Measurements from ENCODE around the gene DOCK8. TPM values are rescaled to one million over a fixed set of nuclear protein-coding genes. Genes with fewer than 3 reads are reported as not detected.

DOCK8 gene
- total and polyA plus RNA-seq, 2 of the 13 experiments (the other 11 are each of a cell fraction or from before 2014, with no cell fraction given): 0.28 to 0.38 TPM

DNA sequence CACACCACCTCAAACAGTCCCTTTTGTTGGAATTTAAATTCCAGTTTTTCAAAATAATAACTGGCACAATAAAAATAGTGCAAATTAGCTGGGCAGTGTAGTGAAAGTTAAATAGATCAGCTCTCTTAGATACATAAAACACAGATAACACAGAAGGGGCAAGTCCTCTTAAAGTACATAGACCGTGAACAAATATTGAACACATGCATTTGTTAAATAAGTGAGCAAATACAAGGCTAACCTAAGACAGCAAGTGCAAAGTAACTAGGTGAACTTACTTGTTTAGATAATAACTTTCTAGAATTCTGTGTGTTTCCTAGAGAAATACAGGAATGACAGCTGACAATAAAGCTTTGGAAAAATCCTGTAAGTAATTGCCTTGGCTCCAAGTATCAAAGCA is 280.1 kb downstream of the DOCK8 start (continued):
- TF ChIP-seq, protein P1, sequence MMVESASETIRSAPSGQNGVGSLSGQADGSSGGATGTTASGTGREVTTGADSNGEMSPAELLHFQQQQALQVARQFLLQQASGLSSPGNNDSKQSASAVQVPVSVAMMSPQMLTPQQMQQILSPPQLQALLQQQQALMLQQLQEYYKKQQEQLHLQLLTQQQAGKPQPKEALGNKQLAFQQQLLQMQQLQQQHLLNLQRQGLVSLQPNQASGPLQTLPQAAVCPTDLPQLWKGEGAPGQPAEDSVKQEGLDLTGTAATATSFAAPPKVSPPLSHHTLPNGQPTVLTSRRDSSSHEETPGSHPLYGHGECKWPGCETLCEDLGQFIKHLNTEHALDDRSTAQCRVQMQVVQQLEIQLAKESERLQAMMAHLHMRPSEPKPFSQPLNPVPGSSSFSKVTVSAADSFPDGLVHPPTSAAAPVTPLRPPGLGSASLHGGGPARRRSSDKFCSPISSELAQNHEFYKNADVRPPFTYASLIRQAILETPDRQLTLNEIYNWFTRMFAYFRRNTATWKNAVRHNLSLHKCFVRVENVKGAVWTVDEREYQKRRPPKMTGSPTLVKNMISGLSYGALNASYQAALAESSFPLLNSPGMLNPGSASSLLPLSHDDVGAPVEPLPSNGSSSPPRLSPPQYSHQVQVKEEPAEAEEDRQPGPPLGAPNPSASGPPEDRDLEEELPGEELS (CRISPR knock-in tag; IDR thresholded peaks at IDR 0.05): peak; percentile 48; the same call in 1 of the 2 replicates
- TF ChIP-seq RAD51 (IDR thresholded peaks at IDR 0.05; ENCODE audit: borderline replicate concordance): no peak
- TF ChIP-seq, protein P2, sequence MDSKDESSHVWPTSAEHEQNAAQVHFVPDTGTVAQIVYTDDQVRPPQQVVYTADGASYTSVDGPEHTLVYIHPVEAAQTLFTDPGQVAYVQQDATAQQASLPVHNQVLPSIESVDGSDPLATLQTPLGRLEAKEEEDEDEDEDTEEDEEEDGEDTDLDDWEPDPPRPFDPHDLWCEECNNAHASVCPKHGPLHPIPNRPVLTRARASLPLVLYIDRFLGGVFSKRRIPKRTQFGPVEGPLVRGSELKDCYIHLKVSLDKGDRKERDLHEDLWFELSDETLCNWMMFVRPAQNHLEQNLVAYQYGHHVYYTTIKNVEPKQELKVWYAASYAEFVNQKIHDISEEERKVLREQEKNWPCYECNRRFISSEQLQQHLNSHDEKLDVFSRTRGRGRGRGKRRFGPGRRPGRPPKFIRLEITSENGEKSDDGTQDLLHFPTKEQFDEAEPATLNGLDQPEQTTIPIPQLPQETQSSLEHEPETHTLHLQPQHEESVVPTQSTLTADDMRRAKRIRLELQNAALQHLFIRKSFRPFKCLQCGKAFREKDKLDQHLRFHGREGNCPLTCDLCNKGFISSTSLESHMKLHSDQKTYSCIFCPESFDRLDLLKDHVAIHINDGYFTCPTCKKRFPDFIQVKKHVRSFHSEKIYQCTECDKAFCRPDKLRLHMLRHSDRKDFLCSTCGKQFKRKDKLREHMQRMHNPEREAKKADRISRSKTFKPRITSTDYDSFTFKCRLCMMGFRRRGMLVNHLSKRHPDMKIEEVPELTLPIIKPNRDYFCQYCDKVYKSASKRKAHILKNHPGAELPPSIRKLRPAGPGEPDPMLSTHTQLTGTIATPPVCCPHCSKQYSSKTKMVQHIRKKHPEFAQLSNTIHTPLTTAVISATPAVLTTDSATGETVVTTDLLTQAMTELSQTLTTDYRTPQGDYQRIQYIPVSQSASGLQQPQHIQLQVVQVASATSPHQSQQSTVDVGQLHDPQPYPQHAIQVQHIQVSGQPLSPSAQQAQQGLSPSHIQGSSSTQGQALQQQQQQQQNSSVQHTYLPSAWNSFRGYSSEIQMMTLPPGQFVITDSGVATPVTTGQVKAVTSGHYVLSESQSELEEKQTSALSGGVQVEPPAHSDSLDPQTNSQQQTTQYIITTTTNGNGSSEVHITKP (CRISPR knock-in tag; IDR thresholded peaks at IDR 0.05; ENCODE audit: low read depth): no peak
- no peak for TF ChIP-seq ZNF225 (CRISPR knock-in tag; IDR thresholded peaks at IDR 0.05)
- TF ChIP-seq, protein P3, sequence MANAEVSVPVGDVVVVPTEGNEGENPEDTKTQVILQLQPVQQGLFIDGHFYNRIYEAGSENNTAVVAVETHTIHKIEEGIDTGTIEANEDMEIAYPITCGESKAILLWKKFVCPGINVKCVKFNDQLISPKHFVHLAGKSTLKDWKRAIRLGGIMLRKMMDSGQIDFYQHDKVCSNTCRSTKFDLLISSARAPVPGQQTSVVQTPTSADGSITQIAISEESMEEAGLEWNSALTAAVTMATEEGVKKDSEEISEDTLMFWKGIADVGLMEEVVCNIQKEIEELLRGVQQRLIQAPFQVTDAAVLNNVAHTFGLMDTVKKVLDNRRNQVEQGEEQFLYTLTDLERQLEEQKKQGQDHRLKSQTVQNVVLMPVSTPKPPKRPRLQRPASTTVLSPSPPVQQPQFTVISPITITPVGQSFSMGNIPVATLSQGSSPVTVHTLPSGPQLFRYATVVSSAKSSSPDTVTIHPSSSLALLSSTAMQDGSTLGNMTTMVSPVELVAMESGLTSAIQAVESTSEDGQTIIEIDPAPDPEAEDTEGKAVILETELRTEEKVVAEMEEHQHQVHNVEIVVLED (CRISPR knock-in tag; IDR thresholded peaks at IDR 0.05; ENCODE audit: borderline replicate concordance): no peak
- TF ChIP-seq MTA1 (CRISPR knock-in tag; IDR thresholded peaks at IDR 0.05; ENCODE audit: borderline replicate concordance): no peak
- TF ChIP-seq, protein P4, sequence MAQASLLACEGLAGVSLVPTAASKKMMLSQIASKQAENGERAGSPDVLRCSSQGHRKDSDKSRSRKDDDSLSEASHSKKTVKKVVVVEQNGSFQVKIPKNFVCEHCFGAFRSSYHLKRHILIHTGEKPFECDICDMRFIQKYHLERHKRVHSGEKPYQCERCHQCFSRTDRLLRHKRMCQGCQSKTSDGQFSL (CRISPR knock-in tag; IDR thresholded peaks at IDR 0.05): no peak
- TF ChIP-seq SMARCE1 (IDR thresholded peaks at IDR 0.05; ENCODE audit: borderline replicate concordance): no peak
- no peak for TF ChIP-seq STAG1 (CRISPR knock-in tag; IDR thresholded peaks at IDR 0.05)
- TF ChIP-seq ZNF30 (CRISPR knock-in tag; IDR thresholded peaks at IDR 0.05): no peak
- TF ChIP-seq, protein P5, sequence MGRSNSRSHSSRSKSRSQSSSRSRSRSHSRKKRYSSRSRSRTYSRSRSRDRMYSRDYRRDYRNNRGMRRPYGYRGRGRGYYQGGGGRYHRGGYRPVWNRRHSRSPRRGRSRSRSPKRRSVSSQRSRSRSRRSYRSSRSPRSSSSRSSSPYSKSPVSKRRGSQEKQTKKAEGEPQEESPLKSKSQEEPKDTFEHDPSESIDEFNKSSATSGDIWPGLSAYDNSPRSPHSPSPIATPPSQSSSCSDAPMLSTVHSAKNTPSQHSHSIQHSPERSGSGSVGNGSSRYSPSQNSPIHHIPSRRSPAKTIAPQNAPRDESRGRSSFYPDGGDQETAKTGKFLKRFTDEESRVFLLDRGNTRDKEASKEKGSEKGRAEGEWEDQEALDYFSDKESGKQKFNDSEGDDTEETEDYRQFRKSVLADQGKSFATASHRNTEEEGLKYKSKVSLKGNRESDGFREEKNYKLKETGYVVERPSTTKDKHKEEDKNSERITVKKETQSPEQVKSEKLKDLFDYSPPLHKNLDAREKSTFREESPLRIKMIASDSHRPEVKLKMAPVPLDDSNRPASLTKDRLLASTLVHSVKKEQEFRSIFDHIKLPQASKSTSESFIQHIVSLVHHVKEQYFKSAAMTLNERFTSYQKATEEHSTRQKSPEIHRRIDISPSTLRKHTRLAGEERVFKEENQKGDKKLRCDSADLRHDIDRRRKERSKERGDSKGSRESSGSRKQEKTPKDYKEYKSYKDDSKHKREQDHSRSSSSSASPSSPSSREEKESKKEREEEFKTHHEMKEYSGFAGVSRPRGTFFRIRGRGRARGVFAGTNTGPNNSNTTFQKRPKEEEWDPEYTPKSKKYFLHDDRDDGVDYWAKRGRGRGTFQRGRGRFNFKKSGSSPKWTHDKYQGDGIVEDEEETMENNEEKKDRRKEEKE (IDR thresholded peaks at IDR 0.05): no peak
- TF ChIP-seq KLF15 (CRISPR knock-in tag; IDR thresholded peaks at IDR 0.05; ENCODE audit: borderline replicate concordance): no peak
- TF ChIP-seq, protein P6, sequence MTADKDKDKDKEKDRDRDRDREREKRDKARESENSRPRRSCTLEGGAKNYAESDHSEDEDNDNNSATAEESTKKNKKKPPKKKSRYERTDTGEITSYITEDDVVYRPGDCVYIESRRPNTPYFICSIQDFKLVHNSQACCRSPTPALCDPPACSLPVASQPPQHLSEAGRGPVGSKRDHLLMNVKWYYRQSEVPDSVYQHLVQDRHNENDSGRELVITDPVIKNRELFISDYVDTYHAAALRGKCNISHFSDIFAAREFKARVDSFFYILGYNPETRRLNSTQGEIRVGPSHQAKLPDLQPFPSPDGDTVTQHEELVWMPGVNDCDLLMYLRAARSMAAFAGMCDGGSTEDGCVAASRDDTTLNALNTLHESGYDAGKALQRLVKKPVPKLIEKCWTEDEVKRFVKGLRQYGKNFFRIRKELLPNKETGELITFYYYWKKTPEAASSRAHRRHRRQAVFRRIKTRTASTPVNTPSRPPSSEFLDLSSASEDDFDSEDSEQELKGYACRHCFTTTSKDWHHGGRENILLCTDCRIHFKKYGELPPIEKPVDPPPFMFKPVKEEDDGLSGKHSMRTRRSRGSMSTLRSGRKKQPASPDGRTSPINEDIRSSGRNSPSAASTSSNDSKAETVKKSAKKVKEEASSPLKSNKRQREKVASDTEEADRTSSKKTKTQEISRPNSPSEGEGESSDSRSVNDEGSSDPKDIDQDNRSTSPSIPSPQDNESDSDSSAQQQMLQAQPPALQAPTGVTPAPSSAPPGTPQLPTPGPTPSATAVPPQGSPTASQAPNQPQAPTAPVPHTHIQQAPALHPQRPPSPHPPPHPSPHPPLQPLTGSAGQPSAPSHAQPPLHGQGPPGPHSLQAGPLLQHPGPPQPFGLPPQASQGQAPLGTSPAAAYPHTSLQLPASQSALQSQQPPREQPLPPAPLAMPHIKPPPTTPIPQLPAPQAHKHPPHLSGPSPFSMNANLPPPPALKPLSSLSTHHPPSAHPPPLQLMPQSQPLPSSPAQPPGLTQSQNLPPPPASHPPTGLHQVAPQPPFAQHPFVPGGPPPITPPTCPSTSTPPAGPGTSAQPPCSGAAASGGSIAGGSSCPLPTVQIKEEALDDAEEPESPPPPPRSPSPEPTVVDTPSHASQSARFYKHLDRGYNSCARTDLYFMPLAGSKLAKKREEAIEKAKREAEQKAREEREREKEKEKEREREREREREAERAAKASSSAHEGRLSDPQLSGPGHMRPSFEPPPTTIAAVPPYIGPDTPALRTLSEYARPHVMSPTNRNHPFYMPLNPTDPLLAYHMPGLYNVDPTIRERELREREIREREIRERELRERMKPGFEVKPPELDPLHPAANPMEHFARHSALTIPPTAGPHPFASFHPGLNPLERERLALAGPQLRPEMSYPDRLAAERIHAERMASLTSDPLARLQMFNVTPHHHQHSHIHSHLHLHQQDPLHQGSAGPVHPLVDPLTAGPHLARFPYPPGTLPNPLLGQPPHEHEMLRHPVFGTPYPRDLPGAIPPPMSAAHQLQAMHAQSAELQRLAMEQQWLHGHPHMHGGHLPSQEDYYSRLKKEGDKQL (CRISPR knock-in tag; IDR thresholded peaks at IDR 0.05; ENCODE audit: low read depth): peak; percentile 84
